NCI-H1930 (cell line): ENCODE results near the gene EDDM13.
"Not testable (repeated sequence)": the region's sequence is repeated elsewhere in the genome, so short reads cannot be mapped to it uniquely, and the experiment has no call there.

Source experiments
- DNase-seq, 2 experiments: peaks; one replicate each; lab custom pipeline; 2025; lab: John Stamatoyannopoulos, UW

EDDM13 gene

DNA sequence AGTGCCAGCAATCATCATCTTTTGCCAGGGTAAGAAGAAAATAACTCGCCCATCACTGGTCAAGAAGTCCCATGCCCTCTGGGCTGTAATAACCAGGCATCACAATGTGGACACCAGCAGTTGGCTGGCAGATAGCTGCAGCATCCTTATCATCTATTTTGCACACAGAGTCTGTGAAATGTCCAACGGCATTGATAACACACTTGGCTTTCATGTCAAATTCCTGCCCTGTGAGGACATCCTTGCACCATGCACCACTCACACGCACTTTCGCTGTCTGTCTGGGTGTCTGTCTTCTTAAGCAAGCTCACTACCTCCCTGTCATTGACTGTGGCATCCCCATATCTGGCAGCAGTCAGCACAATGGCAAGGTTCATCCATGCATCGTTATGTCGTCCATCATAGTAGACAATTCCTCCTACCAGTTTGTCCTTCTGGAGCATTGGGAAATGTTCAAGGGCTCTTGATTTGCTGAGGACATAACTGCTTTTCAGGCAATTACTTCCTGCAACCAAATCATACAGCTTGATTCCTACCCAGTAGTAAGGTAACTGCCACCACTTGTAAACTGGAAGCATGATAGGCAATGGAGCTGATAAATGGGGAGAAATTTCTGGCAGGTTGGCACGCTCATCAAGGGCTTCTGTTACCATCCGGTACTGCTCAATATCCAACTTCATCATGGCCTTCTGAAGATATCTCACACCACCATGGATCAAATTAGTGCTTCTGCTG is 48.9 kb downstream of the EDDM13 start:
- DNase-seq = no peak

- DNase-seq = no peak
These were observed 49.5 kb downstream of the EDDM13 start for GRCh38 chr19:56321989-56322440.

DNA sequence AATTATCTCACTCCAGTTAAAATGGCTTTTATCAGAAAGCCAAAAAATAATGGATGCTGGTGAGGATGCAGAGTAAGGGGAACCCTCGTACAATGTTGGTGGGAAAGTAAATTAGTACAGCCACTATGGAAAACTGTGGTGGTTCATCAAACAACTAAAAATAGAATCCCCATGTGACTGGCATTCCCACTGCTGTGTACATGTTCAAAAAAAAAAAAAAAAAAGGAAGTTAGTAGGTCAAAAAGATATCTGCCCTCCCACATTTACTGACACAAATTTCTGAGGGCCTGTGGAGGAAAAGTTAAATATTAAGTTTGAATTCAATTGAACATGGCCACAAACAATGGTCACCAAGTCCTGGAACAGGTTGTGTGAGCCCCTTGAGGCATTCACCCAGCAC is 51.9 kb downstream of the EDDM13 start:
- DNase-seq = no peak

DNA sequence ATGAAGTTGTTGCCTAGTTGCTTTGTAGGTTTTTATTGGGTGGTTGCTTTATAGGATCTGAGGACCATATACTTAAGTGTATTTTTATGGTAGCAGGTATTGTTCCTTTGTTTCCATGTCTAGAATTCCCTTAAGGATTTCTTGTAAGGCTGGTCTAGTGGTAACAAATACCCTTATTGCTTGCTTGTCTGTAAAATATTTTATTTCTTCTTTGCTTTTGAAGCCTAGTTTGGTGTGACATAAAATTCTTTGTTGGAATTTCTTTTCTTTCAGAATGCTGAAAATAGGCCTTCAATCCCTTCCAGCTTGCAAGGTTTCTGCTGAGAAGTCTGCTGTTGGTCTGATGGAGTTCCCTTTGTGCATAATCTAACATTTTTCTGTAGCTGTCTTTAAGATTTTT is 60.1 kb downstream of the EDDM13 start:
- DNase-seq = no peak

- DNase-seq = peak in 1 of 2 experiments; percentile 23
These were observed 61.0 kb downstream of the EDDM13 start for GRCh38 chr19:56333506-56333905.

DNA sequence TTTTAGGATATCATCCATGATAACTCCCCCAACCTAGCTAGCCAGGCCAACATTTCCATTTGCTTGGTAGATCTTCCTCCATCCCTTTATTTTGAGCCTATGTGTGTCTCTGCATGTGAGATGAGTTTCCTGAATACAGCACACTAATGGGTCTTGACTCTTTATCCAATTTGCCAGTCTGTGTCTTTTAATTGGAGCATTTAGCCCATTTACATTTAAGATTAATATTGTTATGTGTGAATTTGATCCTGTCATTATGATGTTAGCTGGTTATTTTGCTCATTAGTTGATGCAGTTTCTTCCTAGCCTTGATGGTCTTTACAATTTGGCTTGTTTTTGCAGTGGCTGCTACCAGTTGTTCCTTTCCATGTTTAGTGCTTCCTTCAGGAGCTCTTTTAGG is 62.8 kb downstream of the EDDM13 start:
- not testable (repeated sequence) for DNase-seq

DNA sequence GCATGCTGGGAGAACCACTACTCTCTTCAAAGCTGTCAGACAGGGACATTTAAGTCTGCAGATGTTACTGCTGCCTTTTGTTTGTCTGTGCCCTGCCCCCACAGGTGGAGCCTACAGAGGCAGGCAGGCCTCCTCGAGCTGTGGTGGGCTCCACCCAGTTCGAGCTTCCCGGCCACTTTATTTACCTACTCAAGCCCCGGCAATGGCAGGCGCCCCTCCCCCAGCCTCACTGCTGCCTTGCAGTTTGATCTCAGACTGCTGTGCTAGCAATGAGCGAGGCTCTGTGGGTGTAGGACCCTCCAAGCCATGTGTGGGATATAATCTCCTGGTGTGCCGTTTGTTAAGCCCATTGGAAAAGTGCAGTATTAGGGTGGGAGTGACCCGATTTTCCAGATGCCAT is 64.5 kb downstream of the EDDM13 start:
- DNase-seq = not testable (repeated sequence)

DNA sequence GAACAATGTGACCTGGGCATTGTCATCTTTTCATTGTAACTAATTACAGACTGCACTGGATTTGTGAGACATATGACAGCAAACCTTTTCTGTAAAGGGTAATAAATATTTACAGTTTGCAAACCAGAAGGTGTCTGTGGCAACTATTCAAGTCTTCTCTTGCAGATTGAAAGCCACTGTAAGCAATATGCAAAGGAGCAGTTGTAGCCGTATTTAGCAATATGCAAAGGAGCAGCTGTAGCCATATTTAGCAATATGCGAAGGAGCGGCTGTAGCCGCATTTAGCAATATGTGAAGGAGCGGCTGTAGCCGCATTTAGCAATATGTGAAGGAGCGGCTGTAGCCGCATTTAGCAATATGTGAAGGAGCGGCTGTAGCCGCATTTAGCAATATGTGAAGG is 66.5 kb downstream of the EDDM13 start:
- DNase-seq = not testable (repeated sequence)

GRCh38 chr19:56341948-56342347 is 69.4 kb downstream of the EDDM13 start:
- DNase-seq = no peak

- no peak for DNase-seq
These were observed 74.7 kb downstream of the EDDM13 start for GRCh38 chr19:56347163-56347778.

- no peak for DNase-seq
These were observed 75.8 kb downstream of the EDDM13 start for GRCh38 chr19:56348289-56348877.

- DNase-seq = peak in 1 of 2 experiments; percentile 24
These were observed 78.0 kb downstream of the EDDM13 start for GRCh38 chr19:56350416-56351045.

DNA sequence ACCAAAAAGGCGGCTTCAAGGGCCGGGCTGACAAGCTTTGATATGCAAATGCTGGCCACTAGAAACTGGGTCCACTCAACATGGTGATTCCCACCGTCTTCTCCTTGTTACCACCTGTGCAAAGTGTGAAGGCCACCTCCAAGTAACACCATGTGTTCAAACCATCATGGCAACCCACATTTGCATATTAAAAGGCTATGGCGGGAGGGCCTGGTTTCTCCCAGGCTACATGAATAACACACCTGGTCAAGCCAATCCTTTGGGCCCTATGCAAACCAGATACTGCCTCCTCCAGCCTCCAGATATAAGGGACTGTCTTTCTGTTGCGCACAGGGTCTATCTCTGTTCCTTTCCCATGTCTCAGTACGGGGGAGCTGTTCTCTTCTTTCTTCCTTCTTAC is 78.7 kb downstream of the EDDM13 start:
- DNase-seq = no peak

GRCh38 chr19:56355517-56355916 is 83.0 kb downstream of the EDDM13 start:
- no peak for DNase-seq

- no peak for DNase-seq
These were observed 84.4 kb downstream of the EDDM13 start for GRCh38 chr19:56356944-56357343.
